CD4-positive, alpha-beta T cell (primary cell): ENCODE results near the gene BBS10. TPM values are rescaled to one million over a fixed set of nuclear protein-coding genes. Genes with fewer than 3 reads are reported as not detected.

Experiments
- ATAC-seq: fragments of 200-7000 bp; cut with Tn5 transposase; one replicate; pipeline ENCODE4 v1.10.0; 2022; ENCODE audit warnings: mild to moderate bottlenecking; ENCODE audit not compliant: poor library complexity
- CTCF ChIA-PET: fragments of 350-600 bp; sonication (Branson Sonifier 250); formaldehyde crosslinking; loops from one replicate; lab custom pipeline; 2021; ENCODE audit warnings: antibody characterized with exemption, inconsistent platforms; lab: Charles Lee
- POLR2A ChIA-PET: fragments of 350-600 bp; sonication (Branson Sonifier 250); formaldehyde crosslinking; loops from one replicate; lab custom pipeline; 2021; ENCODE audit warnings: antibody characterized with exemption, inconsistent platforms; lab: Charles Lee
- DNase-seq, 14 experiments: peaks; one replicate each; pipeline ENCODE4 v3.0.0-alpha.2; 2013 to 2020; ENCODE audit warnings: mixed read lengths in 2 of 14
- H3K27ac ChIP-seq, 2 donors: one replicate each; pipeline versions ENCODE4 v1.5.1 to v1.7.0; 2013; ENCODE audit warnings: low read length in 2 of 2, low read depth in 1 of 2, mild to moderate bottlenecking in 1 of 2
- H3K27me3 ChIP-seq, 2 experiments: 1 replicate in 1 of 2; 2 replicates in 1 of 2; pipeline versions ENCODE4 v1.6.1 to v1.7.0; 2013; ENCODE audit warnings: low read length in 2 of 2, control low read depth in 1 of 2, mild to moderate bottlenecking in 1 of 2, moderate library complexity in 1 of 2; ENCODE audit not compliant: insufficient read depth in 2 of 2, control insufficient read depth in 1 of 2
- H3K36me3 ChIP-seq: one replicate; pipeline ENCODE4 v1.6.1; 2013; ENCODE audit warnings: low read length, control low read depth; ENCODE audit not compliant: insufficient read depth
- H3K4me1 ChIP-seq: one replicate; pipeline ENCODE4 v1.6.1; 2013; ENCODE audit warnings: low read length, control low read depth; ENCODE audit not compliant: insufficient read depth
- H3K4me3 ChIP-seq: one replicate; pipeline ENCODE4 v1.5.1; 2013; ENCODE audit warnings: mild to moderate bottlenecking, low read length, moderate library complexity
- H3K9me3 ChIP-seq, 2 experiments: 1 replicate in 1 of 2; 2 replicates in 1 of 2; pipeline versions ENCODE4 v1.6.1 to v1.7.0; 2013; ENCODE audit warnings: low read length in 2 of 2, mild to moderate bottlenecking in 2 of 2, control low read depth in 1 of 2, moderate library complexity in 1 of 2; ENCODE audit not compliant: control insufficient read depth in 1 of 2, insufficient read depth in 1 of 2
- H3K27ac Mint-ChIP-seq: one replicate; pipeline ENCODE4 v1.8.0; 2020; ENCODE audit warnings: mixed read lengths
- H3K27me3 Mint-ChIP-seq: one replicate; pipeline ENCODE4 v1.8.0; 2021; ENCODE audit warnings: mixed read lengths
- H3K36me3 Mint-ChIP-seq: one replicate; pipeline ENCODE4 v1.8.0; 2021; ENCODE audit warnings: low read depth, mixed read lengths
- H3K4me1 Mint-ChIP-seq: one replicate; pipeline ENCODE4 v1.8.0; 2021; ENCODE audit warnings: low read depth, mixed read lengths
- H3K4me3 Mint-ChIP-seq: one replicate; pipeline ENCODE4 v1.8.0; 2020; ENCODE audit warnings: mild to moderate bottlenecking, mixed read lengths
- H3K9me3 Mint-ChIP-seq: one replicate; pipeline ENCODE4 v1.8.0; 2020; ENCODE audit warnings: mixed read lengths
- intact Hi-C, 2 experiments: fragments of 100-400 bp; cut with DNase I in 1 of 2; cut with micrococcal nuclease in 1 of 2; formaldehyde crosslinking; loops; one replicate each; pipeline versions ENCODE4 v1.15.1 to v1.9.0; 2023 to 2025; cut with DNase I, micrococcal nuclease
- total RNA-seq, 174 experiments: library from RNA in 2 of 174; stranded (reverse) in 2 of 174; gene quantifications; one replicate each; pipeline ENCODE4 v1.2.3 and lab custom pipeline; 2021 to 2026
- TF ChIP-seq, protein P1 (sequence below): fragments of 200-600 bp; IDR thresholded peaks from one replicate; pipeline ENCODE4 v1.8.0; 2022; ENCODE audit warnings: antibody characterized with exemption, mild to moderate bottlenecking

Gene BBS10
- total RNA-seq, 2 experiments from 2014 or later, result 1.4 TPM

DNA sequence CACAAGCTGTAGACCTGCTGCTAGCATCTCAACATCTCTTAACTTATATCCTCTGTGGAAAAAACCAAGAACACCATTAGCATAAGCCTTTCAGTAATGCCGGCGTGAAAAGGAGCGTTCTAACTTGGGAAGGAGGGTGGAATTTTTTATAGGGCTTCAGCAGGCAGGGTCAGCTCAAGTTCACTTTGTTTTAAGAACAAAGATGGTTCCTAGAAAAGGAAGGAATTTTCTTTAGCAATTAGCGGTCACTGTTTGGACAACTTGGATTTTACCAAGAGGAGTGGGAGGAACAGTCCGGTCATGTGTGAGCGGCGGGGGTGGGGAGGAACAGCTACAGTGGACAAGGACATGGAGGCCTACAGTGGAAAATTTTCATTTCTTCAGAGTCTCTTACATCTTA lies 35.9 kb downstream of the BBS10 start:
- TF ChIP-seq, protein P1, sequence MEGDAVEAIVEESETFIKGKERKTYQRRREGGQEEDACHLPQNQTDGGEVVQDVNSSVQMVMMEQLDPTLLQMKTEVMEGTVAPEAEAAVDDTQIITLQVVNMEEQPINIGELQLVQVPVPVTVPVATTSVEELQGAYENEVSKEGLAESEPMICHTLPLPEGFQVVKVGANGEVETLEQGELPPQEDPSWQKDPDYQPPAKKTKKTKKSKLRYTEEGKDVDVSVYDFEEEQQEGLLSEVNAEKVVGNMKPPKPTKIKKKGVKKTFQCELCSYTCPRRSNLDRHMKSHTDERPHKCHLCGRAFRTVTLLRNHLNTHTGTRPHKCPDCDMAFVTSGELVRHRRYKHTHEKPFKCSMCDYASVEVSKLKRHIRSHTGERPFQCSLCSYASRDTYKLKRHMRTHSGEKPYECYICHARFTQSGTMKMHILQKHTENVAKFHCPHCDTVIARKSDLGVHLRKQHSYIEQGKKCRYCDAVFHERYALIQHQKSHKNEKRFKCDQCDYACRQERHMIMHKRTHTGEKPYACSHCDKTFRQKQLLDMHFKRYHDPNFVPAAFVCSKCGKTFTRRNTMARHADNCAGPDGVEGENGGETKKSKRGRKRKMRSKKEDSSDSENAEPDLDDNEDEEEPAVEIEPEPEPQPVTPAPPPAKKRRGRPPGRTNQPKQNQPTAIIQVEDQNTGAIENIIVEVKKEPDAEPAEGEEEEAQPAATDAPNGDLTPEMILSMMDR, result no peak
- Histone ChIP-seq H3K9me3 (no peaks in the 10 kb centered on the region), H3K36me3 (no peaks in the 10 kb centered on the region), H3K27ac (no peak overlapping the region), H3K4me3 (no peak overlapping the region), H3K27me3 (peaks cover 2 to 10% of the 10 kb centered on the region in 2 experiments), H3K4me1 (no peaks in the 10 kb centered on the region)
- H3K27ac Mint-ChIP-seq, result no peak overlapping the region
- no peak overlapping the region for H3K4me3 Mint-ChIP-seq
- H3K36me3 Mint-ChIP-seq, result no peaks in the 10 kb centered on the region
- CTCF ChIA-PET, result no interaction called here
- no peak for ATAC-seq
- POLR2A ChIA-PET, result no interaction called here
- peaks cover 29% of the 10 kb centered on the region for H3K27me3 Mint-ChIP-seq
- no peak for DNase-seq
- intact Hi-C loops, result no loop called here
- H3K9me3 Mint-ChIP-seq, result no peaks in the 10 kb centered on the region
- H3K4me1 Mint-ChIP-seq, result no peaks in the 10 kb centered on the region

DNA sequence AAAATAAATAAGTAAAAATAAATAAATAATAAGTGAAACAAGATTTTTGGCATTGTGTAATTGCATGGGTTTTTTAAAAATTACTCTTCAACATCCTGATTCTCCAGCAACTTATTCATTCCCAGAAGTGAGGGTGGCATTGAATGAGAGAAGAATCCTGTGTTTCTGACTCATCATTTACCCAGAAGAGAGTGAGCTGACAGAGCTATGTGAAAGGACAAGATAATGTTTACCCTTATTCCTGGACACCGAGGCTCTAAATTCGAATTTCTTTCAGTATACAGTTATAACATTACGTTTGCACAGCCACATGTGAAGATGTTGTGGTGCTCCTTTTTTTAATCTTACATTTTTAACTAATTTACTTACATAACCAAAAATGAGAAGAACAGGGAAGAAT lies 36.4 kb downstream of the BBS10 start:
- peaks cover 34% of the 10 kb centered on the region for H3K27me3 Mint-ChIP-seq
- POLR2A ChIA-PET, result no interaction called here
- intact Hi-C loops, result no loop called here
- no peaks in the 10 kb centered on the region for H3K9me3 ChIP-seq
- H3K4me1 ChIP-seq, result no peaks in the 10 kb centered on the region
- CTCF ChIA-PET, result no interaction called here
- no peak for ATAC-seq
- no peaks in the 10 kb centered on the region for H3K9me3 Mint-ChIP-seq
- TF ChIP-seq, protein P1, result no peak
- H3K4me3 ChIP-seq, result no peak overlapping the region
- no peak overlapping the region for H3K27ac ChIP-seq
- H3K27me3 ChIP-seq, result peaks cover 2 to 10% of the 10 kb centered on the region in 2 experiments
- no peaks in the 10 kb centered on the region for H3K4me1 Mint-ChIP-seq
- H3K36me3 Mint-ChIP-seq, result no peaks in the 10 kb centered on the region
- no peaks in the 10 kb centered on the region for H3K36me3 ChIP-seq
- DNase-seq, result no peak
- H3K4me3 Mint-ChIP-seq, result no peak overlapping the region
- no peak overlapping the region for H3K27ac Mint-ChIP-seq

DNA sequence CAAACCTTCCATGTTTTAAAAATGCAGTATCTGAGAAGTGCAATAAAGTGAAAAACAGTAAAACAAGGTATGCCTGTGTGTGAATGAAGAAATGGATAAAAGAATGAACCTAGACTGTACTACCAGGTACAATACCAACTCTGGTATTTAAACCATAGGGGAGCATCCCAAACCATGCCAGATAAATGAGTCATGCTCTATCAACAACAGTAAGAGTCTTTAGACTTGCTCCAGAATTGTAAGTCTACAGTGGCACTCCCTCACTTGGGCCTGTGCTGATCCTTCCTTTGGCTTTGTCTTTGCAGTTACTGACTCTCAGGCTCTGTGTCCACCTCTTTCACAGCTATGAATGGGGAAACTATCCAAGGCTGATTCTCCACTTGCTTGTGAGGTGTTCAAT lies 38.1 kb downstream of the BBS10 start:
- Mint-ChIP-seq H3K4me1 (no peaks in the 10 kb centered on the region), H3K36me3 (no peaks in the 10 kb centered on the region), H3K27me3 (peaks cover 31% of the 10 kb centered on the region), H3K27ac (no peak overlapping the region), H3K4me3 (no peak overlapping the region), H3K9me3 (no peaks in the 10 kb centered on the region)
- CTCF ChIA-PET, result no interaction called here
- ATAC-seq (no peak), DNase-seq (no peak)
- Histone ChIP-seq H3K4me1 (no peaks in the 10 kb centered on the region), H3K36me3 (no peaks in the 10 kb centered on the region), H3K9me3 (no peaks in the 10 kb centered on the region), H3K27ac (no peak overlapping the region), H3K4me3 (no peak overlapping the region), H3K27me3 (peaks cover 2 to 10% of the 10 kb centered on the region in 2 experiments)
- TF ChIP-seq, protein P1, result no peak
- intact Hi-C loops, result no loop called here
- POLR2A ChIA-PET, result no interaction called here
